HL-60 (cell line): Measurements from ENCODE around the gene RPN2.

Experiments used
- DNase-seq, 2 experiments: peaks; one replicate each; pipeline ENCODE4 v3.0.0-alpha.2; 2010 to 2020; ENCODE audit warnings: low read depth in 1 of 2, low spot score in 1 of 2
- H3K27ac ChIP-seq: fragments of 250-450 bp; sonication (Bioruptor Pico); replicated peaks from 2 replicates; pipeline ENCODE4 v1.5.1; 2020; ENCODE audit warnings: mild to moderate bottlenecking, moderate library complexity
- H3K27me3 ChIP-seq: fragments of 250-450 bp; sonication (Bioruptor Pico); 2 replicates; pipeline ENCODE4 v1.5.1; 2021; ENCODE audit warnings: mild to moderate bottlenecking, moderate library complexity; ENCODE audit not compliant: insufficient read depth, poor library complexity, severe bottlenecking
- H3K4me3 ChIP-seq: replicated peaks from 2 replicates; pipeline ENCODE4 v1.5.1; 2011; ENCODE audit warnings: mild to moderate bottlenecking, control low read depth, low read length; ENCODE audit not compliant: insufficient read depth
- GABPA ChIP-seq: IDR thresholded peaks from 2 replicates; pipeline ENCODE4 v1.6.1; 2012; ENCODE audit warnings: low read depth
- POLR2AphosphoS5 ChIP-seq: IDR thresholded peaks from 2 replicates; pipeline ENCODE4 v1.6.1; 2012; ENCODE audit warnings: low read depth
- REST ChIP-seq: IDR thresholded peaks from 2 replicates; pipeline ENCODE4 v1.6.1; 2012; ENCODE audit warnings: low read depth; ENCODE audit not compliant: insufficient replicate concordance
- SPI1 ChIP-seq: IDR thresholded peaks from 2 replicates; pipeline ENCODE4 v1.6.1; 2012; ENCODE audit warnings: low read depth, mild to moderate bottlenecking, borderline replicate concordance
- TF ChIP-seq, protein P1 (sequence below): IDR thresholded peaks from one replicate; pipeline ENCODE4 v1.5.1; 2011; ENCODE audit warnings: low read length, control low read depth, inconsistent platforms; ENCODE audit not compliant: insufficient read depth

The RPN2 gene

GRCh38 chr20:37240337-37241067 lies 61.4 kb downstream of the RPN2 start:
- no peak for TF ChIP-seq POLR2AphosphoS5
- TF ChIP-seq, protein P1, sequence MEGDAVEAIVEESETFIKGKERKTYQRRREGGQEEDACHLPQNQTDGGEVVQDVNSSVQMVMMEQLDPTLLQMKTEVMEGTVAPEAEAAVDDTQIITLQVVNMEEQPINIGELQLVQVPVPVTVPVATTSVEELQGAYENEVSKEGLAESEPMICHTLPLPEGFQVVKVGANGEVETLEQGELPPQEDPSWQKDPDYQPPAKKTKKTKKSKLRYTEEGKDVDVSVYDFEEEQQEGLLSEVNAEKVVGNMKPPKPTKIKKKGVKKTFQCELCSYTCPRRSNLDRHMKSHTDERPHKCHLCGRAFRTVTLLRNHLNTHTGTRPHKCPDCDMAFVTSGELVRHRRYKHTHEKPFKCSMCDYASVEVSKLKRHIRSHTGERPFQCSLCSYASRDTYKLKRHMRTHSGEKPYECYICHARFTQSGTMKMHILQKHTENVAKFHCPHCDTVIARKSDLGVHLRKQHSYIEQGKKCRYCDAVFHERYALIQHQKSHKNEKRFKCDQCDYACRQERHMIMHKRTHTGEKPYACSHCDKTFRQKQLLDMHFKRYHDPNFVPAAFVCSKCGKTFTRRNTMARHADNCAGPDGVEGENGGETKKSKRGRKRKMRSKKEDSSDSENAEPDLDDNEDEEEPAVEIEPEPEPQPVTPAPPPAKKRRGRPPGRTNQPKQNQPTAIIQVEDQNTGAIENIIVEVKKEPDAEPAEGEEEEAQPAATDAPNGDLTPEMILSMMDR, result no peak
- no peak for TF ChIP-seq SPI1
- no peak for TF ChIP-seq GABPA
- no peak for DNase-seq
- Histone ChIP-seq H3K4me3 (no peak overlapping the region), H3K27me3 (no peaks in the 10 kb centered on the region), H3K27ac (no peak overlapping the region)

DNA sequence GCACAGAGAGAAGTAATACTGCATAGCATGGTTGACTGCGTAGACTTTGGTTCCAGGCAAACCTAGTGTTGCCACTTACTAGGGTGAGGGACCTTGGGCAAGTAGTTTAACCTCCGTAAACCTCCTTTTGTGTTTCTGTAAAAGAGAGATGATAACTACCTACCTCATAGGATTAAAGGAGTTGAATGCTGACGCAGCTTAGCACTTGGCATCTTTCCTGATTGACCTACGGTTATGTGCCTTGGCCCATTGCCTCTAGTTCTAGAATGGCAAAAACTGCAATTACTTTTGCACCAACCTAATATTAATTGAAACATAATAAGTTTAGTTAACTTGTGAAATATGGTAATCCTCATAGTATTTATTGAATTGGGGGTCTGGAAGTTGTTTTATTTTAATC lies 63.4 kb downstream of the RPN2 start:
- no peak for DNase-seq
- Histone ChIP-seq H3K27me3 (no peaks in the 10 kb centered on the region), H3K4me3 (no peak overlapping the region), H3K27ac (no peak overlapping the region)
- TF ChIP-seq GABPA (no peak), POLR2AphosphoS5 (no peak), REST (no peak), SPI1 (no peak)
- TF ChIP-seq, protein P1, result no peak

DNA sequence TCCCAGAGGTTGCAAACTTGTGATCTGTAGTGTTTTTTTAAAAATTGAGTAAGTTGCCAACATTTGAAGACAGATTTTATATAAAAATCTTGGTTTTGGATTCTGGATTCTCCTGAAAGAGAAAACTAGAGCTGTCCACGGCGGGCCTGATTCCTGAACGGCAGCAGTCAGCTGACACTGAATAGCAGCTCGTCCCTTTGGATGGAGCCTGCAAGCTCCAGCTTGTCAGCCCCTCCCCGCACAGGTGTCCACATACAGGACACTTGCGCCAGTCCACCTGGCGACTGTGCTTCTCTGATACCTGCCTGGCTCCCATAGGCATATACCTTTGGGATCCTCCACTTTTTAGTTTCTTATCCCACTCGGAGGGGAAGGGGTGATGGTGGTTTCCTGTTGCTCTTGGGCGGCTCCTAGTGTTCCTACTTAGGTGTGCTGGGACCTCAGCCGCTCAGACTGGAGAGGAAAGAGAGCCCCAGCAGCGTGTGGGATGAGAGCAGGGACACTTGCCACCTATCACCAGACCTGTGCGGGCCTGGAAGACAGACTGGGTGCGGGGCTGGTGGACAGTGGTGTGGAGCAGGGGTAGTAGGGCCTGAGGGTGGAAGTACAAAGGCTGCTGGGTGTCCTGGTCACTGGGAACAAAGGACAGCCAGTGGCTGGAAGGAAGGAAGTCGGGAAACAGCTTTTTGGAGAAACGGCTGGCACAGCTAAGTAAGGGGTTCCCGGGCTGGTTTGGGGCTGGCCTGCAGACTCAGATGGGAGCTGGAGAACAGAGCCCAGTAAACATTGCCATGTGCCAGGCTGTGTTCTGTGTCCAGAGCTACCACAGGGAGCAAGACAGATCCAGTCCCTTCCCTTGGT lies 64.2 kb downstream of the RPN2 start:
- Histone ChIP-seq H3K27ac (no peak overlapping the region), H3K27me3 (no peaks in the 10 kb centered on the region), H3K4me3 (no peak overlapping the region)
- no peak for DNase-seq
- TF ChIP-seq GABPA (no peak), SPI1 (no peak), POLR2AphosphoS5 (no peak), REST (no peak)
- TF ChIP-seq, protein P1, result no peak
